ENCODE measurements around the gene FTCD. TPM values are rescaled to one million over a fixed set of nuclear protein-coding genes. Genes with fewer than 3 reads are reported as not detected.
A peak's percentile ranks its signal among the peaks of the same experiment; 100 is the strongest.
"Not testable (repeated sequence)": the region's sequence is repeated elsewhere in the genome, so short reads cannot be mapped to it uniquely, and the experiment has no call there.

Gene FTCD
- total RNA-seq, 1 experiment from 2014 or later, result 5.9 TPM

DNA sequence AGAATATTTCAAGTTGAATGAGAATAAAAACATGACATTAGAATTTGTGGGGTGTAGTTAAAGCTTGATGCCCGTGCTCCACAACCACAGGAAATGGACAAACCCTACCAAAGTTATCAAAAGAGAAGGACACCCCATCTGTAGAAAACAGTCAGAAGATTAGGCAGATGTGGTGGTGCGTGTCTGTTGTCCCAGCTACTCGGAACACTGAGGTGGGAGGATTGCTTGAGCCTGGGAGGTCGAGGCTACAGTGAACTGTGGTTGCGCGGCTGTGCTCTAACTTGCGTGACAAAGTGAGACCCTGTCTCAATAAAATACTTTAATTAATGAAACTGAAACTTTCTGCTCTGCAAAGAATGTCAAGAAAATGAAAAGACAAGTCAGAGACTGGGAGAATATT is 30.3 kb upstream of the FTCD start:
- ChIA-PET CTCF (interaction anchor here (0.6 kb wide), 1 partner anchor 133 kb away, joined by 3 read pairs; no protein-coding TSS in a partner anchor), POLR2A (ENCODE audit: unreplicated experiment) (no interaction called here)
- H3K79me2 ChIP-seq (ENCODE audit: low read depth), result no peaks in the 10 kb centered on the region
- H2AFZ ChIP-seq, result no peak overlapping the region
- H3K27me3 ChIP-seq (ENCODE audit: insufficient read depth, low read depth), result no peaks in the 10 kb centered on the region
- no peak overlapping the region for H3K4me3 ChIP-seq
- peaks cover 11% of the 10 kb centered on the region for H3F3A ChIP-seq (ENCODE audit: insufficient read depth, low read depth)
- no TSS peak for BruUV-seq (replicated peaks)
- H3K4me2 ChIP-seq, result no peak overlapping the region
- peaks cover 3% of the 10 kb centered on the region; the same call in 1 of the 2 replicates for H4K20me1 ChIP-seq (ENCODE audit: insufficient read depth)
- no peaks in the 10 kb centered on the region for H3K9me3 ChIP-seq (ENCODE audit: insufficient read depth, low read depth)
- H3K36me3 ChIP-seq (ENCODE audit: low read depth), result no peaks in the 10 kb centered on the region
- no peak overlapping the region for H3K27ac ChIP-seq
- H3K9me2 ChIP-seq (ENCODE audit: insufficient read depth), result no peaks in the 10 kb centered on the region
- no peak for TF ChIP-seq EZH2 (IDR thresholded peaks at IDR 0.05; ENCODE audit: low read depth)
- TF ChIP-seq, protein P1, sequence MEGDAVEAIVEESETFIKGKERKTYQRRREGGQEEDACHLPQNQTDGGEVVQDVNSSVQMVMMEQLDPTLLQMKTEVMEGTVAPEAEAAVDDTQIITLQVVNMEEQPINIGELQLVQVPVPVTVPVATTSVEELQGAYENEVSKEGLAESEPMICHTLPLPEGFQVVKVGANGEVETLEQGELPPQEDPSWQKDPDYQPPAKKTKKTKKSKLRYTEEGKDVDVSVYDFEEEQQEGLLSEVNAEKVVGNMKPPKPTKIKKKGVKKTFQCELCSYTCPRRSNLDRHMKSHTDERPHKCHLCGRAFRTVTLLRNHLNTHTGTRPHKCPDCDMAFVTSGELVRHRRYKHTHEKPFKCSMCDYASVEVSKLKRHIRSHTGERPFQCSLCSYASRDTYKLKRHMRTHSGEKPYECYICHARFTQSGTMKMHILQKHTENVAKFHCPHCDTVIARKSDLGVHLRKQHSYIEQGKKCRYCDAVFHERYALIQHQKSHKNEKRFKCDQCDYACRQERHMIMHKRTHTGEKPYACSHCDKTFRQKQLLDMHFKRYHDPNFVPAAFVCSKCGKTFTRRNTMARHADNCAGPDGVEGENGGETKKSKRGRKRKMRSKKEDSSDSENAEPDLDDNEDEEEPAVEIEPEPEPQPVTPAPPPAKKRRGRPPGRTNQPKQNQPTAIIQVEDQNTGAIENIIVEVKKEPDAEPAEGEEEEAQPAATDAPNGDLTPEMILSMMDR (conservative IDR thresholded peaks at IDR 0.05), result no peak
- intact Hi-C loops (cut with micrococcal nuclease; ENCODE audit: unreplicated experiment), result no loop called here
- DNase-seq, result no peak
- peaks cover 16% of the 10 kb centered on the region for H3K4me1 ChIP-seq (replicated peaks; ENCODE audit: insufficient read depth)

DNA sequence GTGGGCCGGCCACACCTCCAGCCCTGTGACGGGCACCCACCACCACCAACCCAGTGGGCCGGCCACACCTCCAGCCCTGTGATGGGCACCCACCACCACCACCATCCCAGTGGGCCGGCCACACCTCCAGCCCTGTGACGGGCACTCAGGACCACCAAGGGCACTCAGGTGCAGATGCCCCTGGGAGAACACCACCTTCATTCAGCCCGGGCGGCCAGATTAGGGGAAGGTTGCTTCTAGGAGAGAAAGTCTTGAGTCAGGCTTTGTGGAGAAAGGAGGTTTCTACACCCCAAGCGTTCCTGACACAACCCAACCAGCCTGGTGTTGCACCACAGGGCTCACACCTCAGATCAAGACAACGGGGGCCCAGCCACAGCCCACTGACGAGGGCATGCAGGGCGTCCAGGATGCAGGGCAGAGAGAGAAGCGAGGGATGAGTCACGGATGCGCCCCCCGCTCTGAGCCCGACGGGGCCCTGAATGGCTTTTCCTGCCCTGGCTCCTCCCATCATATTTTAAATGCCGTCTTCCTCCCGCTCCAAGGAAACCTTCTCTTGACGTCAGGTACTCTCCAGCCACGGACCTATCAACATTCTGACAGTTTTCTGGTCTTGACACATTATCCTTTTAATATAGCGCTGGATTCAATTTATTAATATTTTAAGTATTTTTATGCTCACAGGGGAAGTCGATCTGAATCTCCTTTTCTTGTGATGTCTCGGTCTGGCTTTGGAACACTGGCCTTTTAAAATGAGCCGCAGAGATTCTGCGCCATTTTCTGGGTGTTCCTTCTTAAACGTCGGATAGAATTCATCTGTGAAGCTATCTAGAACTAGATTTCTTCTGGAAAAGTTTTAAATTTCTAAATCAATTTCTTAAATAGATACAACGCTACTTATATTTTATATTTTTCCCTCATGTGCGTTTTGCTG is 29.5 kb upstream of the FTCD start:
- Histone ChIP-seq H2AFZ (peak overlapping the region; percentile 98), H3K27me3 (ENCODE audit: insufficient read depth, low read depth) (no peaks in the 10 kb centered on the region), H3K4me2 (peak overlapping the region; percentile 77), H3K4me3 (peak overlapping the region; percentile 73), H4K20me1 (ENCODE audit: insufficient read depth) (peaks cover 3% of the 10 kb centered on the region; the same call in 1 of the 2 replicates), H3K36me3 (ENCODE audit: low read depth) (no peaks in the 10 kb centered on the region), H3K4me1 (replicated peaks; ENCODE audit: insufficient read depth) (peaks cover 16% of the 10 kb centered on the region), H3K9me3 (ENCODE audit: insufficient read depth, low read depth) (no peaks in the 10 kb centered on the region), H3K27ac (no peak overlapping the region), H3K79me2 (ENCODE audit: low read depth) (no peaks in the 10 kb centered on the region), H3K9me2 (ENCODE audit: insufficient read depth) (no peaks in the 10 kb centered on the region), H3F3A (ENCODE audit: insufficient read depth, low read depth) (peaks cover 11% of the 10 kb centered on the region)
- BruUV-seq (replicated peaks), result no TSS peak
- DNase-seq, result peak; percentile 48 to 83
- intact Hi-C loops (cut with micrococcal nuclease; ENCODE audit: unreplicated experiment), result no loop called here
- ChIA-PET POLR2A (ENCODE audit: unreplicated experiment) (no interaction called here), CTCF (no interaction called here)
- TF ChIP-seq, protein P1 (conservative IDR thresholded peaks at IDR 0.05), result no peak
- TF ChIP-seq EZH2 (IDR thresholded peaks at IDR 0.05; ENCODE audit: low read depth), result no peak

DNA sequence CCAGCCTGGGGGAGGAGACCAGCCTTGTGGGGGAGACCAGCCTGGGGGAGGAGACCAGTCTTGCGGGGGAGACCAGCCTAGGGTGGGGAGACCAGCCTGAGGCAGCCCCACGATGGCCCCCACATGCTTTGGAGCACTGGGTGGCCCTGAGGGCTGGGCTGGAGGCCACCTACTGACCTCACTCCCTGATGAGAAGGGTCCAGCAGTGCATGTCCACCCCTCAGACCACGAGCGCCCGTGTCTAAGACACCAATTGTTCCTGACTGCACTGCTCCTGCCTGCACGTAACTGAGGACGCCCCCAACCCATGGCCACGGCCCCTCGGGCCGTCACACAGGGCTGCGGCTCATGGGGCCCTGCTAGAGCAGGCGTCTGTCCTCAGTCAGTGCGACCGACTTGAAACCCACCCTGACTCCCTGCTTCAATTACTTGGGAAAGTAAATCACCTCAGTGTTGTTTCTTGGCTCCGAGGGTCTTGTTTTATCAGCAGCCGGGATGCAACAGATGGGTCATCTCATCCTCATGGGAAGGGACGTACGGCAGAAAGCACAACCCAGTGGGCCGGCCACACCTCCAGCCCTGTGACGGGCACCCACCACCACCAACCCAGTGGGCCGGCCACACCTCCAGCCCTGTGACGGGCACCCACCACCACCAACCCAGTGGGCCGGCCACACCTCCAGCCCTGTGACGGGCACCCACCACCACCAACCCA is 28.7 kb upstream of the FTCD start, which contains the start of gene SPATC1L:
SPATC1L (minus strand) TSS at position 550 of the 715 bp plus-strand sequence. CDS start 1,643 bp downstream, outside the sequence.
- peak within 1 kb of the TSS; percentile 73 for H3K4me3 ChIP-seq
- no peaks in the 10 kb centered on the region for H3K36me3 ChIP-seq (ENCODE audit: low read depth)
- BruUV-seq (replicated peaks), result no TSS peak
- peaks cover 12% of the 10 kb centered on the region for H3K4me1 ChIP-seq (replicated peaks; ENCODE audit: insufficient read depth)
- H3K27ac ChIP-seq, result no peak within 1 kb of the TSS
- no peaks in the 10 kb centered on the region for H3K9me2 ChIP-seq (ENCODE audit: insufficient read depth)
- intact Hi-C loops (cut with micrococcal nuclease; ENCODE audit: unreplicated experiment), result no loop called here
- TF ChIP-seq, protein P1 (conservative IDR thresholded peaks at IDR 0.05), result no peak
- TF ChIP-seq EZH2 (IDR thresholded peaks at IDR 0.05; ENCODE audit: low read depth), result no peak
- no peaks in the 10 kb centered on the region for H3K27me3 ChIP-seq (ENCODE audit: insufficient read depth, low read depth)
- ChIA-PET POLR2A (ENCODE audit: unreplicated experiment) (interaction anchor here (0.7 kb wide), 1 partner anchor 435 kb away, joined by 44 read pairs; no protein-coding TSS in a partner anchor), CTCF (no interaction called here)
- peaks cover 11% of the 10 kb centered on the region for H3F3A ChIP-seq (ENCODE audit: insufficient read depth, low read depth)
- no peaks in the 10 kb centered on the region for H3K9me3 ChIP-seq (ENCODE audit: insufficient read depth, low read depth)
- peak within 1 kb of the TSS; percentile 77 for H3K4me2 ChIP-seq
- H3K79me2 ChIP-seq (ENCODE audit: low read depth), result no peaks in the 10 kb centered on the region
- peak in 1 of 2 experiments; percentile 40 for DNase-seq
- peak within 1 kb of the TSS; percentile 98 for H2AFZ ChIP-seq
- peaks cover 3% of the 10 kb centered on the region; the same call in 1 of the 2 replicates for H4K20me1 ChIP-seq (ENCODE audit: insufficient read depth)

DNA sequence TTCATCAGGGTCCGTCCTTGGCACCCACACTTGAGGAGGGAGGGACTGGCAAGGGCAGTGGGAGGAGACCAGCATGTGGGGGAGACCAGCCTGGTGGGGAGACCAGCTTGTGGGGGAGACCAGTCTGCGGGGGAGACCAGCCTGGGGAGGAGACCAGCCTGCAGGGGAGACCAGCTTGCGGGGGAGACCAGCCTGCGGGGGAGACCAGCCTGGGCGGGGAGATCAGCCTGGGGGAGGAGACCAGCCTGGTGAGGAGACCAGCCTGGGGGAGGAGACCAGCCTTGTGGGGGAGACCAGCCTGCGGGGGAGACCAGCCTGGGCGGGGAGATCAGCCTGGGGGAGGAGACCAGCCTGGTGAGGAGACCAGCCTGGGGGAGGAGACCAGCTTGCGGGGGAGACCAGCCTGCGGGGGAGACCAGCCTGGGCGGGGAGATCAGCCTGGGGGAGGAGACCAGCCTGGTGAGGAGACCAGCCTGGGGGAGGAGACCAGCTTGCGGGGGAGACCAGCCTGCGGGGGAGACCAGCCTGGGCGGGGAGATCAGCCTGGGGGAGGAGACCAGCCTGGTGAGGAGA is 28.0 kb upstream of the FTCD start:
- H3K36me3 ChIP-seq (ENCODE audit: low read depth); CTCF ChIA-PET; H3K27me3 ChIP-seq (ENCODE audit: insufficient read depth, low read depth); H3F3A ChIP-seq (ENCODE audit: insufficient read depth, low read depth); BruUV-seq (replicated peaks); H3K9me2 ChIP-seq (ENCODE audit: insufficient read depth); H3K9me3 ChIP-seq (ENCODE audit: insufficient read depth, low read depth); H2AFZ ChIP-seq; DNase-seq; intact Hi-C loops (cut with micrococcal nuclease; ENCODE audit: unreplicated experiment); H3K27ac ChIP-seq; H3K79me2 ChIP-seq (ENCODE audit: low read depth); H4K20me1 ChIP-seq (ENCODE audit: insufficient read depth); H3K4me1 ChIP-seq (replicated peaks; ENCODE audit: insufficient read depth): not testable (repeated sequence)
- POLR2A ChIA-PET (ENCODE audit: unreplicated experiment), result interaction anchor here (0.7 kb wide), 1 partner anchor 436 kb away, joined by 44 read pairs; no protein-coding TSS in a partner anchor
- Histone ChIP-seq H3K4me2 (peak overlapping the region; percentile 74), H3K4me3 (peak overlapping the region; percentile 72; the same call in 1 of the 2 replicates)
